ENCODE results near the gene IGF2.

IGF2 gene

DNA sequence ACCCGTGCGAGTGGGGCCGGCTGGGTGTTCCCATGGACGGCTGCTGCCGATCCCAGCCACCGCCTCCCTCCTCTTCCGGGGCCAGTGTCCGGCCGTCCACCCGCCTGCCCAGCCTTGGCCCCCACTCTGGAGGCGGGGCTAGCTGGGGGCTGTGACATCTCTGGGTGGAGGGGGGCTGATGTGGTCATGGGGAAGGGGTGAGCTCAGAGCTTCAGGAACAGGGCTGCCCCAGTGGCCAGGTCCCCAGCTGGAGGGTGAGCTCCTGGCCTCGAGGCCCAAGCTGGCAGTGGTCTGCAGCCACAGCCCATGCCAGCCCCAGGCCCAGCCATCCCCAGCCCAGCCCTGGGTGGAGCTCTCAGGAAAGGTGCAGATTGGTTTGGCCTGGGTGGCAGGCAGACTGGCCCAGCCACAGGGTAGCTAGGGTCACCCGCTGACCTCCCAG lies 19.1 kb upstream of the IGF2 start:
- no peak overlapping the region for H3K4me3 ChIP-seq (replicated peaks; ENCODE audit: low read depth, low read length)
- DNase-seq (ENCODE audit: extremely low read depth, low read depth), result no peak
- TF ChIP-seq, protein P1, sequence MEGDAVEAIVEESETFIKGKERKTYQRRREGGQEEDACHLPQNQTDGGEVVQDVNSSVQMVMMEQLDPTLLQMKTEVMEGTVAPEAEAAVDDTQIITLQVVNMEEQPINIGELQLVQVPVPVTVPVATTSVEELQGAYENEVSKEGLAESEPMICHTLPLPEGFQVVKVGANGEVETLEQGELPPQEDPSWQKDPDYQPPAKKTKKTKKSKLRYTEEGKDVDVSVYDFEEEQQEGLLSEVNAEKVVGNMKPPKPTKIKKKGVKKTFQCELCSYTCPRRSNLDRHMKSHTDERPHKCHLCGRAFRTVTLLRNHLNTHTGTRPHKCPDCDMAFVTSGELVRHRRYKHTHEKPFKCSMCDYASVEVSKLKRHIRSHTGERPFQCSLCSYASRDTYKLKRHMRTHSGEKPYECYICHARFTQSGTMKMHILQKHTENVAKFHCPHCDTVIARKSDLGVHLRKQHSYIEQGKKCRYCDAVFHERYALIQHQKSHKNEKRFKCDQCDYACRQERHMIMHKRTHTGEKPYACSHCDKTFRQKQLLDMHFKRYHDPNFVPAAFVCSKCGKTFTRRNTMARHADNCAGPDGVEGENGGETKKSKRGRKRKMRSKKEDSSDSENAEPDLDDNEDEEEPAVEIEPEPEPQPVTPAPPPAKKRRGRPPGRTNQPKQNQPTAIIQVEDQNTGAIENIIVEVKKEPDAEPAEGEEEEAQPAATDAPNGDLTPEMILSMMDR (IDR thresholded peaks at IDR 0.05; ENCODE audit: low read depth, low read length, missing control alignments), result no peak

DNA sequence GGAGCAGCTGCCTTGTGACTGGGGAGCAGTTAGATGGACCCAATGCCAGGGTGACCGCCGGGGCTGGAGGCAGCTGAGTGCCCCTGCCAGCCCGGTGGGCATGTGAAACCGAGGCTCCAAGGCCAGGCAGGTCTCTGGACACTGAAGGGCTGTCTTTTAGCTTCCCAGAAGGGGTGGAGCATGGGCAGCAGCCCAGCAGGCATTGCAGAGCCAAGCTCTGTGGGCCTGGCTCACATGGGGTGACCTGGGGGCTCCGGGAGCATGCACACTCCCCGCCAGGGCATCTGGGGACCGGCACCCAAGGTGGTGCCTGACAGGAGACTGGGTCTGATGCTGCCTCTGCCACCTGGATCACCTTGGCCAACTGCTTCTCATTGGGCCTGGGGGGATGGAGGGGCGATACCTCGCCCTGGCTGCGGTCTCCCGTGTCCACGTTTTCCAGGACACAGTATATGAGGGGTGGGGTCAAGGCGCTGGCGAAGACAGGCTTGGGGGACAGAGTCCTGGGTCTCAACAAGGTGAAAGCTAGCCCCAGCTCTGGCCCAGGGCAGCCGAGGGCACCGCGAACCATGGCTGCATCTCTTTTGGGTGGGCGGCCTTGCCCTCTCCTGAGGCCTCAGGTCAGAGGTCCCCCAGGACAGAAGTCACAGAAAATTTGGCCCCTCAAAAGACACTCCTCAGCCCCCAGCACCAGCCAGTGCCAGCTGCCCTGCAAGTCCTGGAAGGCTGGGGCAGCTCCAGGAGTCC lies 18.3 kb upstream of the IGF2 start:
- no peak overlapping the region for H3K4me3 ChIP-seq (replicated peaks; ENCODE audit: low read depth, low read length)
- no peak for DNase-seq (ENCODE audit: extremely low read depth, low read depth)
- TF ChIP-seq, protein P1 (IDR thresholded peaks at IDR 0.05; ENCODE audit: low read depth, low read length, missing control alignments), result no peak

DNA sequence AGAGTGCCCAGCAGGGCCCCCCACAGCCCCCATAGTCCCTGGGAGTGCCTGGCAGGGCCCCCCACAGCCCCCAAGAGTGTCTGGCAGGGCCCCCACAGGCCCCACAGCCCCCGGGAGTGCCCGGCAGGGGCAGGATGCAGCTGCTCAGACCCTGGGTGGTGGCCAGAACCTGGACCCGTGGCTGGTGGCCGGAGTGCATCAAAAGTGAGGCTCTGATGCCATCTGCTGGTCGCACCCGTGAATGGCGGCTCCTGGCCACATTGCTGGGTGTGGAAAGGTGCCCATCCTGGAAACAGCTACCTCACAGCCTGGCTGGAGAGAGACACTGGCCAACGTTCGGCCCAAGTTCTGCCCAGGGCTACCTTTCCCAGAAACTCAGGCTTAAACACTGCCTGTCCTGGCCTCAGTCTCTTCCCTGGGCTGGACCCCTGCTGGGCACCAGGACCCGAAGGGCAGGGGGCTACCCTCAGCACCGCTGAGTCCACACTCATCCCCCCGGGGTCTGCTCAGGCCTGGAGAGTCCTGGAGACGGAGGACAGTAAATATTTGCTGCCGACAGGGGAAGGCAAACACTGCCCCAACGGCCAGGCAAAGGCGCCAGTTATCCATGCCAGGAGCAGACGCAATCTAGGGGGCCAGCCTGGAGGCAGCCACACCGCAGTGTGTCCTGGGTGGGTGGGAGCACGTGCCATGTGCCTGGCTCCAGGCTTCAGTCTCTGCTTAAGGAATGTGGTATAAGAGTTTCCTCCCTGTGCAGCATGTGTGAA lies 17.4 kb upstream of the IGF2 start:
- TF ChIP-seq, protein P1 (IDR thresholded peaks at IDR 0.05; ENCODE audit: low read depth, low read length, missing control alignments), result peak; percentile 67
- H3K4me3 ChIP-seq (replicated peaks; ENCODE audit: low read depth, low read length), result no peak overlapping the region
- no peak for DNase-seq (ENCODE audit: extremely low read depth, low read depth)

DNA sequence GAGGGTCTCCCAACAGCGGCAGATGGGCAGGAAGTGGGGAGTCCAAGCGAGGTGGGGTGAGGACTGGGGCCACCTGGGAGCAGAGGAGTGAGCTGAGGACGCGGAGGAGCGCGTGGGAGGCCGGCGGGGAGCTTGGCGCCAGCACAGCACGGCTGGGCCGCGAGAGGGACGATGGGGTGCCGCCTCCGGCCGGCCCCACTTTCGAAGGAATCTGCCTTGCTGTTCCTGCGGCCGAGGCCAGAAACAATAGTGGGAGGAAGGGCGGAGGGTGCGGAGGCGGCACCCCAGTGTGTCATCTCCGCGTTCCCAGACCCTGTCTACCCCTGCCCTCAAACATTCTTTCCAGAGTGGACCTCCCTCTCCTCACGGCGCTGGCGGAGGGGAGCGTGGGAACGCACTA lies 16.3 kb upstream of the IGF2 start:
- no peak for DNase-seq (ENCODE audit: extremely low read depth, low read depth)
- H3K4me3 ChIP-seq (replicated peaks; ENCODE audit: low read depth, low read length), result no peak overlapping the region
- TF ChIP-seq, protein P1 (IDR thresholded peaks at IDR 0.05; ENCODE audit: low read depth, low read length, missing control alignments), result no peak

DNA sequence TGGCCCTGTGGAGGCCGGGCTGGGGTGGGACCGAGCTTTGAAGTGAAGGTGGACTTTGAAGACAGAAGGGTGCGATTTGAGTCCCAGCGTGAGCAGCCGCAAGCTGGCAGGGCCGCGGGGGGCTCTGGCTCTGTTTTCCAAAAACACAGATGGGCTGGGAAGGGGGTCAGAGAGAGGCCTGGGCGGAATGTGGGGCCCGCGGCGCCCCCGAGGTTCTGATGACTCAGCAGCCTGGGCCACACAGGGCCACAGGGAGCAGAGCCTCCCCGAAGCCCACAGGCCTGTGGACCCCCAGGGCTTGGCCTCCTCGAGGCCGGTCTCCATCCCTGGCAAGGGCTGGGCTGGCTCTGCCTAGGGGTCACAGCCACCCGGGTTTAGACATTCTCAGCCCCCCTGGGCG lies 15.7 kb upstream of the IGF2 start:
- TF ChIP-seq, protein P1 (IDR thresholded peaks at IDR 0.05; ENCODE audit: low read depth, low read length, missing control alignments), result no peak
- no peak overlapping the region for H3K4me3 ChIP-seq (replicated peaks; ENCODE audit: low read depth, low read length)
- DNase-seq (ENCODE audit: extremely low read depth, low read depth), result no peak

DNA sequence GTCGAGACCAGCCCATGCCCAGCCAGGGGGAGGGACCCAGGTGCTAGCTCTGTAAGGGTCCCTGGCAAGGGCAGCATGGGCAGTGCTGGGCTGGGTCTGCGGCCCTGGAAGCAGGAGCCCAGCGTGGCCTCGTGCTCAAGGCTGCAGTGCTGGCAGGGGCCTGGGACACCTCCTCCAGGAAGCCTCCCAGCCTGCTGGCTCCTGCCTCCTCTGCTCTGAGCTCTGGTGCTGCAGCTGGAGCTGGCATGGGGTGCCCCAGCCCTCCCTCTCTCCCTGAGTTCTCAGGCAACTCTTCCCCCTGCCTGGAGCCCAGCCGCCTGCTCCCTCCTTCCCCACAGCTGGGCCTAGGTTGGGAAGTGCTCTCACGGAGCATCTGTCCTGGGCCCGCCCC lies 15.0 kb upstream of the IGF2 start:
- no peak overlapping the region for H3K4me3 ChIP-seq (replicated peaks; ENCODE audit: low read depth, low read length)
- TF ChIP-seq, protein P1 (IDR thresholded peaks at IDR 0.05; ENCODE audit: low read depth, low read length, missing control alignments), result no peak
- no peak for DNase-seq (ENCODE audit: extremely low read depth, low read depth)
